Right cardiac atrium (tissue), 5 donors: Measurements from ENCODE around the gene NUTM1. TPM values are rescaled to one million over a fixed set of nuclear protein-coding genes. Genes with fewer than 3 reads are reported as not detected.
"Not testable (repeated sequence)": the region's sequence is repeated elsewhere in the genome, so short reads cannot be mapped to it uniquely, and the experiment has no call there.

Experiments
- ATAC-seq, 2 donors: fragments of 200-7000 bp; cut with Tn5 transposase; one replicate each; pipeline versions ENCODE4 v1.8.0 to v1.9.1; 2020; ENCODE audit warnings: moderate library complexity in 2 of 2, mild to moderate bottlenecking in 1 of 2
- DNase-seq, 3 donors: peaks; one replicate each; pipeline ENCODE4 v3.0.0-alpha.2; 2020
- H3K27ac ChIP-seq: one replicate; pipeline ENCODE4 v1.5.1; 2013; ENCODE audit warnings: mild to moderate bottlenecking, low read length, control low read depth, moderate library complexity
- H3K27me3 ChIP-seq: one replicate; pipeline ENCODE4 v1.6.1; 2013; ENCODE audit not compliant: control insufficient read depth, insufficient read depth
- H3K4me1 ChIP-seq: one replicate; pipeline ENCODE4 v1.6.1; 2013; ENCODE audit warnings: low read length; ENCODE audit not compliant: control insufficient read depth, insufficient read depth
- H3K4me3 ChIP-seq: one replicate; pipeline ENCODE4 v1.5.1; 2013; ENCODE audit warnings: low read length, control low read depth
- H3K9me3 ChIP-seq: one replicate; pipeline ENCODE4 v1.6.1; 2013; ENCODE audit warnings: low read length; ENCODE audit not compliant: control insufficient read depth
- WGBS: extraction: QIAGEN DNeasy Blood & Tissue Kit; methylation state at CpG from one replicate; pipeline ENCODE4 v1.1.7; 2013; 5-methylcytosine and 5-hydroxymethylcytosine counted together
- intact Hi-C, 4 donors: fragments of 100-400 bp; cut with DNase I; formaldehyde crosslinking; loops; one replicate each; pipeline versions ENCODE4 v1.11.0 to v1.14.0; 2022 to 2023
- polyA plus RNA-seq: library from polyadenylated mRNA; stranded (reverse); fragments of 200-250 nt; gene quantifications from one replicate; pipeline ENCODE4 v1.2.3, GENCODE V29; 2013
- total RNA-seq, 4 donors: library from RNA; stranded (reverse); fragmentation: NEBNext Ultra II Directional; extraction: Animal tissue kit (Norgen Biotek cat#: 25700); gene quantifications; one replicate each; pipeline ENCODE4 v1.2.1, GENCODE V29; 2021
- donor health status: healthy with polysubstance abuse.
- donor health status: DM: no; HTN: yes; CAD: no.
- donor health status: DM: no; HTN: no; CAD: no.
- donor health status: DM: no; HTN: yes; CAD: no; lungs with severe emphysema.
- donor health status: DM: yes; HTN: yes; CAD: no.

The NUTM1 gene
- total and polyA plus RNA-seq, 5 donors = not detected

GRCh38 chr15:34366271-34367065 lies 23.4 kb downstream of the NUTM1 start:
- Histone ChIP-seq H3K4me3 (peak overlapping the region; percentile 54), H3K9me3 (no peaks in the 10 kb centered on the region), H3K27me3 (no peaks in the 10 kb centered on the region), H3K4me1 (peaks cover 3% of the 10 kb centered on the region), H3K27ac (peak overlapping the region; percentile 43)
- peak; percentile 74 to 89 (median 89) for DNase-seq
- under 1% methylated on average over 37 of the region's 37 CpGs for WGBS
- intact Hi-C loops = loop anchor here in 2 of 4 donors (5.0 to 10.0 kb wide), 2 partner anchors 122 to 124 kb away; no protein-coding TSS in a partner anchor
- peak; percentile 67 to 72 for ATAC-seq

GRCh38 chr15:34367101-34368081 lies 24.3 kb downstream of the NUTM1 start, which contains the start of gene LPCAT4:
Gene LPCAT4, minus strand, starts transcription at chr15:34367196. Its CDS starts 96 bp downstream, at chr15:34367100.
- intact Hi-C loops = loop anchor here in 2 of 4 donors (5.0 to 10.0 kb wide), 2 partner anchors 123 to 125 kb away; no protein-coding TSS in a partner anchor
- ATAC-seq (peak; percentile 93 to 96), DNase-seq (peak; percentile 91 to 96 (median 95))
- Histone ChIP-seq H3K4me3 (peak within 1 kb of the TSS; percentile 54), H3K4me1 (peaks cover 3% of the 10 kb centered on the region), H3K27ac (peak within 1 kb of the TSS; percentile 88), H3K9me3 (no peaks in the 10 kb centered on the region), H3K27me3 (no peaks in the 10 kb centered on the region)
- under 1% methylated on average over 80 of the region's 80 CpGs for WGBS

- H3K9me3 ChIP-seq = no peaks in the 10 kb centered on the region
- intact Hi-C loops = no loop called here
- no peak for ATAC-seq
- H3K4me3 ChIP-seq = no peak overlapping the region
- 78% methylated on average over 2 of the region's 2 CpGs for WGBS
- H3K27ac ChIP-seq = no peak overlapping the region
- H3K27me3 ChIP-seq = no peaks in the 10 kb centered on the region
- H3K4me1 ChIP-seq = peaks cover under 1% of the 10 kb centered on the region
- DNase-seq = no peak
Observed at GRCh38 chr15:34370129-34370528, 27.0 kb downstream of the NUTM1 start.

- H3K27ac ChIP-seq = no peak overlapping the region
- no peaks in the 10 kb centered on the region for H3K9me3 ChIP-seq
- H3K27me3 ChIP-seq = no peaks in the 10 kb centered on the region
- ATAC-seq (no peak), DNase-seq (no peak)
- H3K4me1 ChIP-seq = no peaks in the 10 kb centered on the region
- 58% methylated on average over 2 of the region's 2 CpGs for WGBS
- intact Hi-C loops = no loop called here
- no peak overlapping the region for H3K4me3 ChIP-seq
Observed at GRCh38 chr15:34370643-34371042, 27.5 kb downstream of the NUTM1 start.

- no peaks in the 10 kb centered on the region for H3K27me3 ChIP-seq
- H3K4me3 ChIP-seq = no peak overlapping the region
- intact Hi-C loops = no loop called here
- no peak for DNase-seq
- no peaks in the 10 kb centered on the region for H3K9me3 ChIP-seq
- ATAC-seq = no peak
- H3K4me1 ChIP-seq = no peaks in the 10 kb centered on the region
- WGBS = 91% methylated on average over 8 of the region's 8 CpGs
- no peak overlapping the region for H3K27ac ChIP-seq
Observed at GRCh38 chr15:34373951-34374350, 30.8 kb downstream of the NUTM1 start.

GRCh38 chr15:34374816-34375215 lies 31.7 kb downstream of the NUTM1 start:
- ATAC-seq (no peak), DNase-seq (no peak)
- Histone ChIP-seq H3K27me3 (no peaks in the 10 kb centered on the region), H3K27ac (no peak overlapping the region), H3K4me1 (no peaks in the 10 kb centered on the region), H3K4me3 (no peak overlapping the region), H3K9me3 (no peaks in the 10 kb centered on the region)
- WGBS = 60% methylated on average over 2 of the region's 2 CpGs
- intact Hi-C loops = no loop called here

GRCh38 chr15:34375541-34375940 lies 32.4 kb downstream of the NUTM1 start:
- DNase-seq, ATAC-seq, H3K9me3 ChIP-seq, H3K4me1 ChIP-seq, H3K27me3 ChIP-seq, H3K4me3 ChIP-seq, intact Hi-C loops, H3K27ac ChIP-seq: not testable (repeated sequence)
- 94% methylated on average over 2 of the region's 2 CpGs for WGBS

- WGBS = 98% methylated on average over 2 of the region's 2 CpGs
- Histone ChIP-seq H3K9me3 (no peaks in the 10 kb centered on the region), H3K27me3 (no peaks in the 10 kb centered on the region), H3K4me3 (no peak overlapping the region), H3K27ac (no peak overlapping the region), H3K4me1 (no peaks in the 10 kb centered on the region)
- no peak for DNase-seq
- intact Hi-C loops = no loop called here
- ATAC-seq = no peak
Observed at GRCh38 chr15:34376856-34377255, 33.7 kb downstream of the NUTM1 start.

- WGBS = 68% methylated on average over 4 of the region's 4 CpGs
- H3K4me1 ChIP-seq, H3K4me3 ChIP-seq, ATAC-seq, intact Hi-C loops, DNase-seq, H3K27me3 ChIP-seq, H3K27ac ChIP-seq, H3K9me3 ChIP-seq: not testable (repeated sequence)
Observed at GRCh38 chr15:34380491-34380890, 37.4 kb downstream of the NUTM1 start.

GRCh38 chr15:34381829-34382521 lies 38.9 kb downstream of the NUTM1 start:
- H3K4me3 ChIP-seq, DNase-seq, H3K4me1 ChIP-seq, H3K27me3 ChIP-seq, H3K27ac ChIP-seq, intact Hi-C loops, H3K9me3 ChIP-seq: not testable (repeated sequence)
- WGBS = no CpG with 5 or more reads among the region's 19 CpGs
- ATAC-seq = peak in 1 of 2 donors; percentile 56
